Heart right ventricle (tissue), 16 donors: ENCODE measurements around the gene DHRS2. TPM values are rescaled to one million over a fixed set of nuclear protein-coding genes. Genes with fewer than 3 reads are reported as not detected.
A peak's percentile ranks its signal among the peaks of the same experiment; 100 is the strongest.

Experiments
- ATAC-seq, 8 donors: fragments of 200-7000 bp; cut with Tn5 transposase; one replicate each; pipeline ENCODE4 v1.9.1; 2020; ENCODE audit warnings: mild to moderate bottlenecking in 8 of 8, moderate library complexity in 8 of 8, moderate number of reproducible peaks in 1 of 8
- DNase-seq, 2 donors: peaks; one replicate each; pipeline ENCODE4 v3.0.0-alpha.2; 2020
- H3K27ac ChIP-seq, 10 donors: fragments of 200-600 bp; sonication (generic) in 2 of 10; one replicate each; pipeline versions ENCODE4 v1.5.0 to v1.8.0; 2020 to 2022; ENCODE audit warnings: mild to moderate bottlenecking in 3 of 10
- H3K27me3 ChIP-seq, 7 donors: fragments of 200-600 bp; one replicate each; pipeline ENCODE4 v1.8.0; 2021 to 2022; ENCODE audit warnings: mild to moderate bottlenecking in 2 of 7
- H3K36me3 ChIP-seq, 9 donors: fragments of 200-600 bp; sonication (generic) in 1 of 9; one replicate each; pipeline versions ENCODE4 v1.5.0 to v1.8.0; 2020 to 2022; ENCODE audit warnings: mild to moderate bottlenecking in 2 of 9
- H3K4me1 ChIP-seq, 9 donors: fragments of 200-600 bp; sonication (generic) in 1 of 9; one replicate each; pipeline versions ENCODE4 v1.5.0 to v1.8.0; 2020 to 2022; ENCODE audit warnings: mild to moderate bottlenecking in 4 of 9
- H3K4me3 ChIP-seq, 10 donors: fragments of 200-600 bp; sonication (generic) in 2 of 10; one replicate each; pipeline versions ENCODE4 v1.5.0 to v1.8.0; 2020 to 2022; ENCODE audit warnings: mild to moderate bottlenecking in 7 of 10, moderate library complexity in 2 of 10
- H3K9me3 ChIP-seq, 11 donors: fragments of 200-600 bp in 10 of 11; sonication (generic) in 2 of 11; one replicate each; pipeline versions ENCODE4 v1.5.0 to v1.8.0; 2013 to 2022; ENCODE audit warnings: mild to moderate bottlenecking in 2 of 11, control low read depth in 1 of 11, moderate library complexity in 1 of 11
- CTCF ChIP-seq, 9 donors: fragments of 200-600 bp; sonication (generic) in 2 of 9; IDR thresholded peaks; one replicate each; pipeline versions ENCODE4 v1.5.0 to v1.8.0; 2021 to 2022; ENCODE audit warnings: antibody characterized with exemption in 9 of 9, mild to moderate bottlenecking in 5 of 9, moderate library complexity in 1 of 9
- WGBS, 2 donors: extraction: QIAGEN DNeasy Blood & Tissue Kit; methylation state at CpG; one replicate each; pipeline ENCODE4 v1.1.7; 2013; ENCODE audit warnings: inconsistent platforms in 1 of 2; 5-methylcytosine and 5-hydroxymethylcytosine counted together
- intact Hi-C, 10 donors: fragments of 100-400 bp; cut with DNase I; formaldehyde crosslinking; loops; one replicate each; pipeline versions ENCODE4 v1.11.1 to v1.14.2; 2022
- polyA plus RNA-seq, 2 donors: library from polyadenylated mRNA; stranded (reverse); fragments of 200-250 nt; gene quantifications; one replicate each; pipeline ENCODE4 v1.2.3, GENCODE V29; 2013
- total RNA-seq, 10 donors: library from RNA; stranded (reverse); fragmentation: NEBNext Ultra II Directional in 3 of 10; extraction: Animal tissue kit (Norgen Biotek cat#: 25700) in 3 of 10; gene quantifications; one replicate each; pipeline versions ENCODE4 v1.2.1 to v1.2.4, GENCODE V29; 2021 to 2023
- donor health status: Arrhythmogenic right ventricular cardiomyopathy.
- donor health status: ischemic (EF 13 %, LVEDD 7.1; RV severe dilation, severe dysfunction).
- donor health status: healthy with polysubstance abuse.
- donor health status: DM: no; HTN: yes; CAD: no.
- donor health status: DM: no; HTN: no; CAD: no.
- donor health status: ischemic (EF 25% LVEDD 6.9; RV normal size, moderate dysfunction).
- donor health status: ischemic (EF 25% LVEDD 5.7; RV mildly dilated, moderate dysfunction).
- donor health status: healthy.
- donor health status: DM: yes; HTN: yes; CAD: no.
- donor health status: Ischemic cardiomyopathy.
- donor health status: ischemic (EF 35%, LVEDD 5.7; RV mildly dilated, moderate dysfunction).
- donor health status: nonischemic (EF 11% LVEDD 7.7; RV severe dilation, severe dysfunction).
- donor health status: DM: yes; HTN: yes; CAD: no.
- donor health status: PGD.
- donor health status: ischemic (EF 29% LVEDD 5.4; RV normal size, mild dysfunction).
- donor health status: nonischemic (EF 23%, LVEDD 6.1; RV moderate dilation, normal function).

Gene DHRS2
- total and polyA plus RNA-seq, 12 donors: 0.07 TPM; not detected in 11

- Histone ChIP-seq H3K36me3 (no peaks in the 10 kb centered on the region), H3K27me3 (peaks cover 0 to 3% (median 0%) of the 10 kb centered on the region in 7 donors), H3K27ac (no peak overlapping the region), H3K4me1 (peaks cover 0 to 10% (median 0%) of the 10 kb centered on the region in 9 donors), H3K9me3 (peaks cover 0 to 12% (median 0%) of the 10 kb centered on the region in 11 donors), H3K4me3 (no peak overlapping the region)
- intact Hi-C loops: no loop called here
- WGBS, 2 donors: 54 to 56% methylated on average over 5 of the region's 5 CpGs
- DNase-seq (peak in 1 of 2 donors; percentile 52), ATAC-seq (peak in 7 of 8 donors; percentile 33 to 80 (median 56))
- TF ChIP-seq CTCF (IDR thresholded peaks at IDR 0.05): no peak
Measured at GRCh38 chr14:23640524-23641141, 4.5 kb downstream of the DHRS2 start.

- no peak for ATAC-seq
- Histone ChIP-seq H3K36me3 (no peaks in the 10 kb centered on the region), H3K4me3 (no peak overlapping the region), H3K9me3 (peaks cover 0 to 9% (median 0%) of the 10 kb centered on the region in 11 donors), H3K27ac (no peak overlapping the region), H3K27me3 (peaks cover 0 to 3% (median 0%) of the 10 kb centered on the region in 7 donors), H3K4me1 (peaks cover 0 to 10% (median 0%) of the 10 kb centered on the region in 9 donors)
- 94 to 99% methylated on average over 4 of the region's 4 CpGs for WGBS, 2 donors
- intact Hi-C loops: no loop called here
- no peak for DNase-seq
- TF ChIP-seq CTCF (IDR thresholded peaks at IDR 0.05): no peak
Measured at GRCh38 chr14:23641180-23641914, 5.2 kb downstream of the DHRS2 start.

- WGBS, 2 donors: 64 to 72% methylated on average over 3 of the region's 3 CpGs
- Histone ChIP-seq H3K9me3 (peaks cover 0 to 4% (median 0%) of the 10 kb centered on the region in 11 donors), H3K27ac (no peak overlapping the region), H3K36me3 (no peaks in the 10 kb centered on the region), H3K4me1 (peaks cover 0 to 10% (median 0%) of the 10 kb centered on the region in 9 donors), H3K27me3 (peaks cover 0 to 3% (median 0%) of the 10 kb centered on the region in 7 donors), H3K4me3 (no peak overlapping the region)
- TF ChIP-seq CTCF (IDR thresholded peaks at IDR 0.05): no peak
- intact Hi-C loops: no loop called here
- ATAC-seq (no peak), DNase-seq (no peak)
Measured at GRCh38 chr14:23641915-23642588, 5.9 kb downstream of the DHRS2 start.

- H3K4me1 ChIP-seq: peaks cover 0 to 10% (median 0%) of the 10 kb centered on the region in 9 donors
- H3K36me3 ChIP-seq: no peaks in the 10 kb centered on the region
- no peak overlapping the region for H3K27ac ChIP-seq
- no peak overlapping the region for H3K4me3 ChIP-seq
- no peak for DNase-seq
- no peaks in the 10 kb centered on the region for H3K9me3 ChIP-seq
- intact Hi-C loops: no loop called here
- peaks cover 0 to 3% (median 0%) of the 10 kb centered on the region in 7 donors for H3K27me3 ChIP-seq
- WGBS, 2 donors: 89 to 93% methylated on average over 3 of the region's 3 CpGs
- ATAC-seq: no peak
- no peak for TF ChIP-seq CTCF (IDR thresholded peaks at IDR 0.05)
Measured at GRCh38 chr14:23643533-23644194, 7.5 kb downstream of the DHRS2 start.
